Measurements from ENCODE around the gene RFC2. TPM values are rescaled to one million over a fixed set of nuclear protein-coding genes. Genes with fewer than 3 reads are reported as not detected.
"Not testable (repeated sequence)": the region's sequence is repeated elsewhere in the genome, so short reads cannot be mapped to it uniquely, and the experiment has no call there.

The RFC2 gene
- total RNA-seq, 4 donors from 2014 or later, result 8.2 to 15.2 (median 12.7) TPM

GRCh38 chr7:74253835-74254128, 417 bp downstream of the RFC2 start:
- Histone ChIP-seq H3K27ac (peak overlapping the region; percentile 84 to 91 (median 86)), H3K27me3 (no peaks in the 10 kb centered on the region), H3K4me1 (peaks cover 12 to 18% of the 10 kb centered on the region in 2 donors), H3K36me3 (peaks cover 0 to 25% of the 10 kb centered on the region in 2 donors), H3K4me3 (peak overlapping the region; percentile 72 to 90 (median 84)), H3K9me3 (no peaks in the 10 kb centered on the region)
- intact Hi-C loops (cut with DNase I; ENCODE audit: low total_unique reads), result loop anchor here (1.0 to 10.0 kb wide), 4 partner anchors 36 to 169 kb away; partner anchors contain the start of genes CLIP2 and LIMK1
- DNase-seq (no peak), ATAC-seq (peak in 1 of 2 donors; percentile 15)
- in situ Hi-C loops (cut with MboI; ENCODE audit: low sequenced_read_pairs in 4 of 4), result no loop called here
- TF ChIP-seq POLR2A (IDR thresholded peaks at IDR 0.05), result no peak
- TF ChIP-seq CTCF (IDR thresholded peaks at IDR 0.05 in 4 of 5, conservative IDR thresholded peaks at IDR 0.05 in 1 of 5), result no peak

- in situ Hi-C loops (cut with MboI; ENCODE audit: low sequenced_read_pairs in 4 of 4), result no loop called here
- Histone ChIP-seq H3K27ac (peak overlapping the region in 3 of 4 donors; percentile 86 to 91 (median 87)), H3K4me3 (peak overlapping the region; percentile 72 to 90 (median 84)), H3K27me3 (no peaks in the 10 kb centered on the region), H3K4me1 (peaks cover 12 to 18% of the 10 kb centered on the region in 2 donors), H3K9me3 (no peaks in the 10 kb centered on the region), H3K36me3 (peaks cover 0 to 30% of the 10 kb centered on the region in 2 donors)
- no peak for TF ChIP-seq POLR2A (IDR thresholded peaks at IDR 0.05)
- no peak for TF ChIP-seq CTCF (IDR thresholded peaks at IDR 0.05 in 4 of 5, conservative IDR thresholded peaks at IDR 0.05 in 1 of 5)
- DNase-seq (no peak), ATAC-seq (no peak)
- intact Hi-C loops (cut with DNase I; ENCODE audit: low total_unique reads), result loop anchor here (5.0 to 10.0 kb wide), 3 partner anchors 46 to 169 kb away; partner anchors contain the start of gene LIMK1
Measured at GRCh38 chr7:74253331-74253730, 868 bp downstream of the RFC2 start.

GRCh38 chr7:74252893-74253292, 1.3 kb downstream of the RFC2 start:
- TF ChIP-seq CTCF (IDR thresholded peaks at IDR 0.05 in 4 of 5, conservative IDR thresholded peaks at IDR 0.05 in 1 of 5), result no peak
- no peak for TF ChIP-seq POLR2A (IDR thresholded peaks at IDR 0.05)
- in situ Hi-C loops (cut with MboI; ENCODE audit: low sequenced_read_pairs in 4 of 4), result no loop called here
- Histone ChIP-seq H3K4me3 (no peak overlapping the region), H3K4me1 (peaks cover 12 to 18% of the 10 kb centered on the region in 2 donors), H3K27ac (no peak overlapping the region), H3K9me3 (no peaks in the 10 kb centered on the region), H3K27me3 (no peaks in the 10 kb centered on the region), H3K36me3 (peaks cover 0 to 34% of the 10 kb centered on the region in 2 donors)
- intact Hi-C loops (cut with DNase I; ENCODE audit: low total_unique reads), result loop anchor here (5.0 to 10.0 kb wide), 3 partner anchors 46 to 168 kb away; partner anchors contain the start of gene LIMK1
- DNase-seq (peak in 1 of 2 donors; percentile 37), ATAC-seq (no peak)

GRCh38 chr7:74249058-74249457, 5.1 kb downstream of the RFC2 start:
- H3K4me1 ChIP-seq; H3K27ac ChIP-seq; H3K4me3 ChIP-seq; DNase-seq; H3K9me3 ChIP-seq; ATAC-seq; intact Hi-C loops (cut with DNase I; ENCODE audit: low total_unique reads); in situ Hi-C loops (cut with MboI; ENCODE audit: low sequenced_read_pairs in 4 of 4); H3K27me3 ChIP-seq: not testable (repeated sequence)
- H3K36me3 ChIP-seq, result peaks cover 0 to 55% of the 10 kb centered on the region in 2 donors

- peaks cover under 1 to 3% of the 10 kb centered on the region in 2 donors for H3K4me1 ChIP-seq
- no peak for ATAC-seq
- in situ Hi-C loops (cut with MboI; ENCODE audit: low sequenced_read_pairs in 4 of 4), result no loop called here
- no peaks in the 10 kb centered on the region for H3K9me3 ChIP-seq
- no peaks in the 10 kb centered on the region for H3K27me3 ChIP-seq
- peaks cover 0 to 56% of the 10 kb centered on the region in 2 donors for H3K36me3 ChIP-seq
- no peak for DNase-seq
- no peak overlapping the region for H3K27ac ChIP-seq
- H3K4me3 ChIP-seq, result no peak overlapping the region
- intact Hi-C loops (cut with DNase I; ENCODE audit: low total_unique reads), result no loop called here
- TF ChIP-seq CTCF (IDR thresholded peaks at IDR 0.05 in 4 of 5, conservative IDR thresholded peaks at IDR 0.05 in 1 of 5) (no peak), POLR2A (IDR thresholded peaks at IDR 0.05) (no peak)
Measured at GRCh38 chr7:74248156-74248555, 6.0 kb downstream of the RFC2 start.
